GM21529 (cell line): Measurements from ENCODE around the gene UNC5B.

ENCODE experiments used
- ATAC-seq: cut with Tn5 transposase; IDR thresholded peaks from one replicate; pipeline ENCODE4 v1.9.1; 2021; ENCODE audit not compliant: unreplicated experiment

UNC5B gene

GRCh38 chr10:71338728-71339495, 126.5 kb downstream of the UNC5B start:
- ATAC-seq, result no peak

GRCh38 chr10:71339796-71340589, 127.6 kb downstream of the UNC5B start:
- no peak for ATAC-seq

- ATAC-seq, result no peak
Observed at GRCh38 chr10:71342573-71343391, 130.4 kb downstream of the UNC5B start.

GRCh38 chr10:71343392-71343773, 131.0 kb downstream of the UNC5B start:
- ATAC-seq, result no peak

GRCh38 chr10:71344154-71344925, 132.0 kb downstream of the UNC5B start:
- no peak for ATAC-seq

- no peak for ATAC-seq
Observed at GRCh38 chr10:71344993-71345480, 132.7 kb downstream of the UNC5B start.

- ATAC-seq, result no peak
Observed at GRCh38 chr10:71345694-71346093, 133.3 kb downstream of the UNC5B start.

GRCh38 chr10:71346731-71347130, 134.4 kb downstream of the UNC5B start:
- ATAC-seq, result no peak

- ATAC-seq, result no peak
Observed at GRCh38 chr10:71347587-71348395, 135.4 kb downstream of the UNC5B start.

GRCh38 chr10:71348850-71349249, 136.5 kb downstream of the UNC5B start:
- no peak for ATAC-seq

- ATAC-seq, result no peak
Observed at GRCh38 chr10:71349406-71349805, 137.0 kb downstream of the UNC5B start.

- no peak for ATAC-seq
Observed at GRCh38 chr10:71351087-71351486, 138.7 kb downstream of the UNC5B start.

- ATAC-seq, result no peak
Observed at GRCh38 chr10:71351628-71352319, 139.4 kb downstream of the UNC5B start.
